TTC549 (cell line): ENCODE results near the gene HNRNPA1L2.
"Not testable (repeated sequence)": the region's sequence is repeated elsewhere in the genome, so short reads cannot be mapped to it uniquely, and the experiment has no call there.

Experiments used
- FAIRE-seq: peaks from 2 replicates; lab custom pipeline; 2012; peaks lifted over from hg19 to GRCh38; lab: Jason Lieb, UNC

The HNRNPA1L2 gene

DNA sequence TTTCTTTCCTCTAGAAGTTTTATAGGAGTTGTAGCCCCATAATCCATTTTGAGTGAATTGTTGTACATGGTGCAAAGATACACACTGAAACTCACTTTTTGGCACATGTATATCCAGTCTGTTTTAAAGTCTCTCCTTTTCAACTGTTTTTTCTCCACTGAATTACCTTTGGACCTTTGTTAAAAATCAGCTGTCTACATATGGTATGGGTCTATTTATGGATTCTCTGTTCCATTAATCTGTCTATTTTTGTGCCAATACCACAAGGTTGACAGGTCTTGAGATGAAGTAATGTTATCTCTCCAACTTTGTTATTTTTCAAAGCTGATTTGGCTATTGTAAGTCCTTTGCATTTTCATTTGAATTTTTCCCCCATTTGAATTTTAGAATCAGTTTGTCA, 4.7 kb downstream of the HNRNPA1L2 start:
- no peak for FAIRE-seq

DNA sequence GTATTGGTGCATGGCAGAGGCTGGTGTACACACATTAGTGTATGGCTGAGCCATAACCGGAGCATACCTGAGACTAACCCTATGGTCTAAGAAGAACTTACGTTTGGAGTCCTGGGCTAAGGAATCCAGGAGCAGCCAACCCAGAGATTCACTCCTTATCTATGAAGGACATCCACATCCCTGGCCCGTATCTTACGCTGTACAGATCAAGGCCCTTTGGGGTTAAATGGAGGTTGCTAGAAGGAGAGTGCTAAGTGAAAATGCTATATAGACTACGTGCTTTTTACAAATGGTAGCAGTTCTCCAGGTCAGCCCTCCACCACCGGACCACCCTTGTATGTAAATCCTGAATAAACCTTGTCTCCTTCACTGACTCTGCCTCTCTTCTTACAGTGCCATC, 8.5 kb downstream of the HNRNPA1L2 start:
- no peak for FAIRE-seq

DNA sequence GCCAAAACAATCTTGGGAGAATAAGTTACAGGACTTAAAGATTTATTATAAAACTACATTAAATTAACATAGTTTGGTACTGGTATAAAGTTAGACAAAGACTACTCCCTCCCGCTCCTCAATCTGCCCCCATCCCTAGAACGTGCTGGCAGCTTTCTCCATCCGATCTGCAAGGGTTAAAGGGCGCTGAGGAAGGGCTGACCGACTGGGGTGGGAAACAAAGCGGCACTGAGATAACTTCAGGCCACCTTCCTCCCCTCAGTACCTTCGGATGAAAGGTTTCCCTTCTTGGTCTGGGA, 9.6 kb downstream of the HNRNPA1L2 start:
- no peak for FAIRE-seq

DNA sequence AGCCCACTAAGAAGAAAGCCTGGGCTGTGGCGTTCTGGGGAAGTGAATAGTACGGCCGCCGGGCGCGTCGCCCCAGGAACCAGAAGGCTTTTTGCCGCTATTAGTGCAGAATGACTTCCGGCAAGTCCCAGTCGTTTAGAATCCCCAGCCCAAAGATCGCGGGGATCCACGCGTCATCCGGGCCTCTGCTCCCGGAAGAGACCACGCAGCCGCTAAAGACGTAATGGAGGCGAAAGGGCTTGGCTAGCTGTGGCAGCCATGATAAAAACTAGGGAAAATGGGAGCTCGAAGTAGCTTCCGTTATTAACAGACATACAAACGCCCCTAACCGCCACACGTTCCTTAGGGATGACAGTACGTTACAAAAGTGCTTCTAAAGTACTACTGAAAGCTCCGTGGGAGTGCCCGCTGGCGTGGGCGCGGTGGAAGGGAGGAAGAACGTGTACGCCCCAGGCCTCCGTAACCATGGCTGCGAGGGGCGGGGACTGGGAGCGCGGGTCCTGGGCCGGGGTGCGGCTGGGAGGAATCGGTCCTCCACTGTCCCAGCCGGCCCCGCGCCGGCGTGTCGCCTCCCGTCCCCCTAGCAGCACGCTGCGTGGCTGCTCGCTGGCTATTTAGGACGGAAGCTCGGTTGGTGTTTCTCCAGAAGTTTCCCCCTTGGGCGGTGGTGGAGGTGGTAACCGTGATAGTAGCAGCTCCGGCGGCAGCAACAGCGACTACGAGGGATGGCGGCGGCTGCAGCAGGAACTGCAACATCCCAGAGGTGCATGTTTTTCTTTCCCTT, 10.2 kb downstream of the HNRNPA1L2 start, which contains the start of gene SUGT1:
SUGT1 (plus strand) TSS at position 641 of the 784 bp plus-strand sequence; CDS start at position 726, 85 bp downstream.
- peak; percentile 79 for FAIRE-seq

DNA sequence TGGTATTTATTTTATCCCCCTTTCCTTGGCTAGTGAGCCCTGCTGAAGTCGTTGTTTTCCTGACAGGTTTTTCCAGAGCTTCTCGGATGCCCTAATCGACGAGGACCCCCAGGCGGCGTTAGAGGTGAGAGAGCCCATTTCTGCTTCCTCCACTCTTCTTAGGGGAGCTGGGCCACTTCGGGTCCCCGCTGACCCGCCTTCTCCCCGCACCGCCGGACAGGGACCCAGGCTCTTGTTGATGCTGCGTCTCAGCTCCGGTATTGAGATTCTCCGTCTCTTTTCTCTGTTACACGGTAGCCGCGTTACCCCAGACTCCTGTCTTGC, 10.7 kb downstream of the HNRNPA1L2 start:
- FAIRE-seq: no peak

DNA sequence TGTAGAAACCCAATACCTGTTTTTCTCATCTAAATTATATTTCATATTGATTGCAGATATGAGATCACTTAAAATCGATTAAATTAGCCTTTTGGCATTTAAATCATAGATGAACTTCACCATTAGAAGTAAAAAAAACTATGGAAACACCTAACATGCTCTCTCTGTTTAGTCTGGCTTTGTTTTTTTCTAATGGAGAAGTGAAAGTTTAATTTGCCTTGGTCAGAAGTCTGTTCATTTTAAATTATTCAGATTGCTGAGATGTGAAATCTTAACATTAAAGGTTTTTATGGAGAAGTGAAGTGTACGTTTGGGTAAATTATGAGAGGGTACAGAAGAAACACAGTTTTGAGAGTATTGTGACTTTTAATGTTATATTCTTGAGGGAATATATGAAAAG, 17.1 kb downstream of the HNRNPA1L2 start:
- no peak for FAIRE-seq

DNA sequence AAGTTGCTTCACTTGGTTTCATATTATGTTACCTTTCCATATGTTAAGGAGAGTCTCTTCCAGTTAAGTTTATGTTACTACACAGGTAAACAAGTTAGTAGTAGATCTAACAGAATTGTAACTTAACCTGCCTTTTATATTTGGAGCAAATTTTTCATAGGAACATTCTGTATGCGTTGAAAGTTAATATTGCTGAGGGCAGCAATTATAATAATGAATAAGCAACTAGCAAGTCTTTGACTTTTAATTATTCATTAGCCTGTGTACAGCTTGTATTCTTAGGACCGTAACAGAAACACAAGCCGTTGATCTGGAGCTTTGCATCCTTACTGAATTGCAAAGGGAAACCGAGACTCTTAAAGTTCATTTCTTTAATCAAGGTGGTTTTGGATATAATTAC, 22.0 kb downstream of the HNRNPA1L2 start:
- FAIRE-seq: no peak

DNA sequence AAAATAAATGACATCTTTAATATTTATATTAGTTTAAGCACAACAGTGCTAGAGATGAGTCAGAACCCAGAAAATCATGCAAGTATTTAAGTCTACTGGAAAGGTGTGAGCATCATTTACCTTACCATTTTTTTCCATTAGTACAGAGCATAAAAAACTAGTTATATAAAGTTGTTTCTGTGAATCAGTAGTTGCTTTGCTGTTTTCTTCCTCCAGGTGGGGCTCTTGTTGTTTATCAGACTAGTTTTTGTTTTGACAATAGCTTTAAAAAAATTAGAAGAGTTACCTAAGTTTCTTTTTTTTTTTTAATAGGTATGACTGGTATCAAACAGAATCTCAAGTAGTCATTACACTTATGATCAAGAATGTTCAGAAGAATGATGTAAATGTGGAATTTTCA, 23.1 kb downstream of the HNRNPA1L2 start:
- peak; percentile 71 for FAIRE-seq

DNA sequence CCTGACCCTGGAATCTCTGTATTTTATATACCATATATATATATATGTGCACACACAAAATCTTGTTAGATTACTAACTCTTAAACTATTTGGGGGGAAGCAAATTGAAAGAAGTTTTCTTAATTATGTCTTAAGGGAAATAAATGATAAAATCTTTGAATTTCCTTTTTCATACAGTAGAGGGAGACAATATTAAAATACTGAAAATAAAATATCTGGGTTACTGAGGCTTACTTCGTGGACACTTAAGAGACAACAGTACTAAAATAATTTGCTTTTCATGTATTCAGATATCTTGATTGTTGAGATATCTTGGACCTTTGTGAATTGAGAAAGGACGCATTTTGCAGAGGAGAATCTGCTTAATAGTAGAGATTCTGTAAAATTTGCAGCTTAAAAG, 27.4 kb downstream of the HNRNPA1L2 start:
- FAIRE-seq: no peak

DNA sequence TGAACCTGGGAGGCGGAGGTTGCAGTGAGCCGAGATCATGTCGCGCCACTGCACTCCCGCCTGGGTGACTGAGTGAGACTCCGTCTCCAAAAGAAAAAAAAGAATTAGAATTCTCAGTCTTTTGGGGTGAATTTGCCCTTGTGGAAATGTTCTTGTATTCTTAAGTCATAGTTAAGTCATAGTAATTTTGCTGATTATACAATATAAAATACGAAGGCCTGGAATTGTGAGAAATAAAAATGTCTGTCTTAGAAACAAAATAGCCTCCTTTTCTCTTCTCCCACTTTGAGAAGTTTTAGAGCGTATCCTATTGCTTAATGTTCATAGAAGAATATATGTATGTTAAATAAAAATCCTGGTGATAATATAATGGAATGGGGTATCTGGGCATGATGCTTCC, 28.5 kb downstream of the HNRNPA1L2 start:
- FAIRE-seq: no peak

DNA sequence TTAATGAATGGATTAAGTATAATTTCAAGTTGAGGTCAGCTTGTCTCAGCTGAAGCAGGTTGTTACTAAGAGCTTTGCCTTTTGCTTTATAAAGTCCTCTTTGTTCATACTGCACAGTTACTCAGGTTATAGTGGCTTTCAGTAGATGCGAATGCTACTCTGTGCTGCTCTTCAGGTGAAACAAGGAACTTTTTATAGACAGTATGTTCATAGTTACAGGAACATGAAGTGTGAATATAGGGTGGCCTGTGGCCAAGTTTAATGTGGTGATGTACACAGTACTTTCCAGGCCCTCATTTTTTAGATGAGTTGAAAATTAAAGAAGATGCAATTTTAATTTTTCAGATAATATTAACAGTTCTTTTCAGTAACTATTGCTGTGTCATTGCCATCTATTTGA, 31.2 kb downstream of the HNRNPA1L2 start:
- FAIRE-seq: no peak

DNA sequence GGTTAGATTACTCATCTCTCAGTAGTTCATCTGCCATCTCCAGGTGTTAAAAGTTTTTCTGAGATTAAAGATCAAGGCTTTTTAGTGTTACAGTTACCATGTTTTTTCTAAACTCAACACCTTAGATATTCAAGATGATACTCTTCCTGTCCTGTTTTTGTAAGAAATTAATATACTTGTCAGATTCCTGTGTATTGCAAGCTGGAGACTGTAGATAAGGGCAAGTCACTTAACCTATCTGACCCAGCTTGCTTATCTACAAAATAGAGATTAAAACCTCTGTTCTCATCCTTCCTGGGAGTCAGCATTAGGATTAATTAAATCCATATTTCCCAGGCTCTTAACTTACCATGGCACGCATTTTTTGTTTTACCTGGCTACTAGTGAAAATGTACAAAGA, 35.6 kb downstream of the HNRNPA1L2 start:
- no peak for FAIRE-seq

DNA sequence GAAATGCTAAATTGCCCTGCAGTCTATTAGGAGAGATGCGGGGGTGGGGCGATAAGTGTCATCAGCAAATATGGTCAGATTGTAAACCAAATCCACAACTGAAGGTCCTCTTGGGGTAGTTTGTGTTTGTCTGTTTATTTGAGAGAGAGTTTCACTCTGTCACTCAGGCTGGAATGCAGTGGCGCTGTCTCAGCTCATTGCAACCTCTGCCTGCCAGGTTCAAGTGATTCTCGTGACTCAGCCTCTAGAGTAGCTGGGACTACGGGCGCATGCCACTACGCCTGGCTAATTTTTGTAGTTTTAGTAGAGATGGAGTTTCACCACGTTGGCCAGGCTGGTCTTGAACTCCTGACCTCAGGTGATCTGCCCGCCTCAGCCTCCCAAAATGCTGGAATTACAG, 43.6 kb downstream of the HNRNPA1L2 start:
- FAIRE-seq: not testable (repeated sequence)

DNA sequence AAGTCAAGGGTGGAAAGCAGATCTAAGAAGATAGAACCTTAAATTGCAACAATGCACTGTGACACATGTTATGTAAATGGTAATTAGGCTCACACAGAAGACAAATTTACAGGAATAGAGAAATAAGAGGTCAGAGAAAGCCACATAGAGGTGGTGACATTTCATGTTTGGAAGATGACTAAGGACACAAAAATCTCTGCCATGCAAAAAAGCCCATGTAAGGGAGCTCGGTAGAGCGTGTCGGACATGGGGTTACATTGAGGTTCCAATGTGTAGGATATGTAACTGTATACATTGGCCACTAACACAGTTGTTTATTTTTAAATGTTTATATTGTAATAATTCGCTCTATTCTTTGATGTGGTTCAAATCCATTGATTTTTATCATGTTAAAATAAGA, 44.1 kb downstream of the HNRNPA1L2 start:
- FAIRE-seq: no peak
